Tibial nerve (tissue), 4 donors: ENCODE results near the gene NOP16.

ENCODE experiments used
- EP300 ChIP-seq, 2 donors: sonication (generic); formaldehyde crosslinking; IDR thresholded peaks; one replicate each; pipeline ENCODE4 v1.6.1; 2017; ENCODE audit warnings: antibody characterized with exemption in 2 of 2, mild to moderate bottlenecking in 1 of 2
- POLR2A ChIP-seq, 2 donors: fragments of 450-650 bp; IDR thresholded peaks; one replicate each; pipeline ENCODE4 v1.6.1; 2017; ENCODE audit warnings: antibody characterized with exemption in 2 of 2, mild to moderate bottlenecking in 2 of 2, moderate library complexity in 2 of 2
- TF ChIP-seq, protein P1 (sequence below), 5 experiments: fragments of 200-600 bp in 3 of 5; fragments of 450-650 bp in 2 of 5; sonication (generic) in 3 of 5; IDR thresholded peaks; one replicate each; pipeline ENCODE4 v1.5.1; 2016 to 2019; ENCODE audit warnings: antibody characterized with exemption in 5 of 5, mild to moderate bottlenecking in 3 of 5, moderate library complexity in 2 of 5

DNA sequence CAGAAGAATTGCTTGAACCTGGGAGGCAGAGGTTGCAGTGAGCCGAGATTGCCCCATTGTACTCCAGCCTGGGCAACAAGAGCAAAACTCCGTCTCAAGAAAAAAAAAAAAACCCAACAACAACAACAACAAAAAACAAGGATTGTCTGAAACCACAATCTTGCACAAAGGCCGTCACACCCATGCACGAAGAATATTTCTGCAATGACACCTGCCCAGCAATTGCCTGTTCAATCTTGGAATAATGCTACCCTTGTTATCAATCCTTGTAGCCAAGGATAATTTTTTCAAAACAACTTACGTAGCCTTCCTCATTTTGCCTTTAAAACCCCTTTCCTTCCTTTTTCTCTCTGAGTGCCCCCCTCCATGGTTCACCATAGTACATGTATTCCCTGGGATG, 31.7 kb upstream of the NOP16 start:
- TF ChIP-seq POLR2A (IDR thresholded peaks at IDR 0.05) (no peak), EP300 (IDR thresholded peaks at IDR 0.05) (no peak)
- TF ChIP-seq, protein P1, sequence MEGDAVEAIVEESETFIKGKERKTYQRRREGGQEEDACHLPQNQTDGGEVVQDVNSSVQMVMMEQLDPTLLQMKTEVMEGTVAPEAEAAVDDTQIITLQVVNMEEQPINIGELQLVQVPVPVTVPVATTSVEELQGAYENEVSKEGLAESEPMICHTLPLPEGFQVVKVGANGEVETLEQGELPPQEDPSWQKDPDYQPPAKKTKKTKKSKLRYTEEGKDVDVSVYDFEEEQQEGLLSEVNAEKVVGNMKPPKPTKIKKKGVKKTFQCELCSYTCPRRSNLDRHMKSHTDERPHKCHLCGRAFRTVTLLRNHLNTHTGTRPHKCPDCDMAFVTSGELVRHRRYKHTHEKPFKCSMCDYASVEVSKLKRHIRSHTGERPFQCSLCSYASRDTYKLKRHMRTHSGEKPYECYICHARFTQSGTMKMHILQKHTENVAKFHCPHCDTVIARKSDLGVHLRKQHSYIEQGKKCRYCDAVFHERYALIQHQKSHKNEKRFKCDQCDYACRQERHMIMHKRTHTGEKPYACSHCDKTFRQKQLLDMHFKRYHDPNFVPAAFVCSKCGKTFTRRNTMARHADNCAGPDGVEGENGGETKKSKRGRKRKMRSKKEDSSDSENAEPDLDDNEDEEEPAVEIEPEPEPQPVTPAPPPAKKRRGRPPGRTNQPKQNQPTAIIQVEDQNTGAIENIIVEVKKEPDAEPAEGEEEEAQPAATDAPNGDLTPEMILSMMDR (IDR thresholded peaks at IDR 0.05): no peak
